NCI-H2196 (cell line): ENCODE measurements around the gene TRMT44.
"Not testable (repeated sequence)": the region's sequence is repeated elsewhere in the genome, so short reads cannot be mapped to it uniquely, and the experiment has no call there.

Source experiments
- DNase-seq: peaks from one replicate; lab custom pipeline; 2025; ENCODE audit not compliant: unreplicated experiment; lab: John Stamatoyannopoulos, UW

TRMT44 gene

GRCh38 chr4:8405516-8405875 is 35.1 kb upstream of the TRMT44 start:
- DNase-seq = no peak

GRCh38 chr4:8406887-8407286 is 33.7 kb upstream of the TRMT44 start:
- not testable (repeated sequence) for DNase-seq

- DNase-seq = no peak
Measured at GRCh38 chr4:8407316-8407715, 33.3 kb upstream of the TRMT44 start.

- no peak for DNase-seq
Measured at GRCh38 chr4:8407756-8408155, 32.8 kb upstream of the TRMT44 start.

- no peak for DNase-seq
Measured at GRCh38 chr4:8409264-8410065, 31.1 kb upstream of the TRMT44 start.

- DNase-seq = no peak
Measured at GRCh38 chr4:8410066-8410625, 30.4 kb upstream of the TRMT44 start.

- DNase-seq = peak; percentile 26
Measured at GRCh38 chr4:8410641-8411271, 29.8 kb upstream of the TRMT44 start.

- DNase-seq = no peak
Measured at GRCh38 chr4:8411351-8412180, 29.0 kb upstream of the TRMT44 start.

- no peak for DNase-seq
Measured at GRCh38 chr4:8412288-8412687, 28.3 kb upstream of the TRMT44 start.

GRCh38 chr4:8414377-8414776 is 26.2 kb upstream of the TRMT44 start:
- DNase-seq = no peak

GRCh38 chr4:8417071-8417614 is 23.4 kb upstream of the TRMT44 start:
- no peak for DNase-seq

GRCh38 chr4:8419222-8420041 is 21.1 kb upstream of the TRMT44 start:
- DNase-seq = no peak

- DNase-seq = not testable (repeated sequence)
Measured at GRCh38 chr4:8420151-8420550, 20.4 kb upstream of the TRMT44 start.

GRCh38 chr4:8422327-8422726 is 18.2 kb upstream of the TRMT44 start:
- no peak for DNase-seq

- DNase-seq = no peak
Measured at GRCh38 chr4:8422786-8423185, 17.8 kb upstream of the TRMT44 start.

GRCh38 chr4:8427262-8427661 is 13.3 kb upstream of the TRMT44 start:
- DNase-seq = no peak

- no peak for DNase-seq
Measured at GRCh38 chr4:8427761-8428287, 12.8 kb upstream of the TRMT44 start.

- DNase-seq = peak; percentile 87
Measured at GRCh38 chr4:8428288-8429097, 12.1 kb upstream of the TRMT44 start.

GRCh38 chr4:8431553-8431952 is 9.0 kb upstream of the TRMT44 start:
- DNase-seq = no peak
